Panc1 (cell line): ENCODE data around the gene CMTM3. TPM values are rescaled to one million over a fixed set of nuclear protein-coding genes. Genes with fewer than 3 reads are reported as not detected.

Experiments used
- ATAC-seq: fragments of 200-7000 bp; cut with Tn5 transposase; 2 replicates; pipeline ENCODE4 v1.9.1; 2020; ENCODE audit warnings: mild to moderate bottlenecking, moderate library complexity
- BruUV-seq: library from RNA; stranded (reverse); fragments of 400-500 nt; replicated peaks from 2 replicates; lab custom pipeline; 2021; lab: Mats Ljungman, UMichigan
- CTCF ChIA-PET: fragments of 300-600 bp; sonication (Branson Sonifier 250); formaldehyde crosslinking; loops from one replicate; lab custom pipeline; 2022; ENCODE audit warnings: antibody characterized with exemption; lab: Charles Lee
- POLR2A ChIA-PET: fragments of 300-600 bp; sonication (Branson Sonifier 250); formaldehyde crosslinking; loops from one replicate; lab custom pipeline; 2022; ENCODE audit warnings: antibody characterized with exemption; lab: Charles Lee
- DNase-seq: peaks from one replicate; pipeline ENCODE4 v3.0.0-alpha.2; 2010; ENCODE audit warnings: low read depth, low spot score
- H3K27ac ChIP-seq: 2 replicates; pipeline ENCODE4 v1.5.1; 2011; ENCODE audit warnings: mild to moderate bottlenecking, low read length, inconsistent platforms
- H3K27me3 ChIP-seq: fragments of 200-500 bp; sonication (Bioruptor generic); 2 replicates; pipeline ENCODE4 v1.6.0; 2014; ENCODE audit warnings: low read length, inconsistent platforms; ENCODE audit not compliant: control insufficient read depth, insufficient read depth
- H3K36me3 ChIP-seq: fragments of 200-500 bp; sonication (Bioruptor generic); 2 replicates; pipeline ENCODE4 v1.5.1; 2014; ENCODE audit warnings: inconsistent platforms, mild to moderate bottlenecking, low read length, moderate library complexity; ENCODE audit not compliant: control insufficient read depth, insufficient read depth
- H3K4me1 ChIP-seq: 2 replicates; pipeline ENCODE4 v1.5.1; 2011; ENCODE audit warnings: inconsistent platforms, mild to moderate bottlenecking, low read length, moderate library complexity; ENCODE audit not compliant: control insufficient read depth, insufficient read depth
- H3K4me3 ChIP-seq, 2 experiments: 2 replicates each; pipeline ENCODE4 v1.5.1; 2011 to 2012; ENCODE audit warnings: low read depth in 2 of 2, low read length in 2 of 2, mild to moderate bottlenecking in 2 of 2, inconsistent platforms in 1 of 2, moderate library complexity in 1 of 2
- H3K9me3 ChIP-seq: fragments of 200-500 bp; sonication (Bioruptor generic); 2 replicates; pipeline ENCODE4 v1.5.1; 2014; ENCODE audit warnings: low read depth, mild to moderate bottlenecking, inconsistent platforms, low read length, moderate library complexity; ENCODE audit not compliant: control insufficient read depth, insufficient read depth
- POLR2AphosphoS5 ChIP-seq: IDR thresholded peaks from 2 replicates; pipeline ENCODE4 v1.6.1; 2012; ENCODE audit warnings: mild to moderate bottlenecking, low read depth, low read length, moderate library complexity
- REST ChIP-seq, 2 experiments: IDR thresholded peaks; 2 replicates each; pipeline ENCODE4 v1.6.1; 2011 to 2012; ENCODE audit warnings: low read depth in 2 of 2, control low read depth in 1 of 2, low read length in 1 of 2, mild to moderate bottlenecking in 1 of 2, moderate library complexity in 1 of 2; ENCODE audit not compliant: insufficient read depth in 1 of 2
- SIN3A ChIP-seq: IDR thresholded peaks from 2 replicates; pipeline ENCODE4 v1.6.1; 2012; ENCODE audit warnings: low read depth, mild to moderate bottlenecking, low read length, moderate library complexity, borderline replicate concordance; ENCODE audit not compliant: insufficient read depth
- TCF7L2 ChIP-seq: IDR thresholded peaks from 2 replicates; pipeline ENCODE4 v1.6.1; 2011; ENCODE audit warnings: mild to moderate bottlenecking, low read depth, low read length, inconsistent platforms
- in situ Hi-C: cut with HindIII; loops from 2 replicates; pipeline ENCODE4 v1.10.0; 2016; ENCODE audit warnings: low sequenced_read_pairs, low pct_unique_long_range_greater_than_20kb
- intact Hi-C: fragments of 100-400 bp; cut with micrococcal nuclease; formaldehyde crosslinking; loops from one replicate; pipeline ENCODE4 v1.10.0; 2022; ENCODE audit not compliant: unreplicated experiment
- total RNA-seq: library from RNA; stranded (reverse); gene quantifications from one replicate; pipeline ENCODE4 v1.2.1, GENCODE V29; 2021; ENCODE audit not compliant: unreplicated experiment
- TF ChIP-seq, protein P1 (sequence below): fragments of 450-650 bp; IDR thresholded peaks from 2 replicates; pipeline ENCODE4 v1.5.1; 2017; ENCODE audit warnings: mild to moderate bottlenecking

Gene CMTM3
- total RNA-seq, 1 experiment from 2014 or later: 45.8 TPM

GRCh38 chr16:66572356-66572755, 32.1 kb upstream of the CMTM3 start:
- Histone ChIP-seq H3K9me3 (no peaks in the 10 kb centered on the region), H3K27ac (no peak overlapping the region), H3K27me3 (no peaks in the 10 kb centered on the region), H3K36me3 (no peaks in the 10 kb centered on the region), H3K4me1 (no peaks in the 10 kb centered on the region; the same call in 1 of the 2 replicates), H3K4me3 (no peak overlapping the region)
- in situ Hi-C loops (no loop called here), intact Hi-C loops (no loop called here)
- BruUV-seq: no TSS peak
- DNase-seq (no peak), ATAC-seq (0 out of 2 replicates have a peak, but pooled peaks have one; percentile 19)
- ChIA-PET CTCF (interaction anchor here (0.6 kb wide), 1 partner anchor 36 kb away, joined by 3 read pairs; no protein-coding TSS in a partner anchor), POLR2A (no interaction called here)
- TF ChIP-seq REST (IDR thresholded peaks at IDR 0.05; ENCODE audit: insufficient read depth in 1 of 2, low read depth in 2 of 2, low read length in 1 of 2): no peak
- no peak for TF ChIP-seq SIN3A
- TF ChIP-seq POLR2AphosphoS5: no peak
- TF ChIP-seq, protein P1, sequence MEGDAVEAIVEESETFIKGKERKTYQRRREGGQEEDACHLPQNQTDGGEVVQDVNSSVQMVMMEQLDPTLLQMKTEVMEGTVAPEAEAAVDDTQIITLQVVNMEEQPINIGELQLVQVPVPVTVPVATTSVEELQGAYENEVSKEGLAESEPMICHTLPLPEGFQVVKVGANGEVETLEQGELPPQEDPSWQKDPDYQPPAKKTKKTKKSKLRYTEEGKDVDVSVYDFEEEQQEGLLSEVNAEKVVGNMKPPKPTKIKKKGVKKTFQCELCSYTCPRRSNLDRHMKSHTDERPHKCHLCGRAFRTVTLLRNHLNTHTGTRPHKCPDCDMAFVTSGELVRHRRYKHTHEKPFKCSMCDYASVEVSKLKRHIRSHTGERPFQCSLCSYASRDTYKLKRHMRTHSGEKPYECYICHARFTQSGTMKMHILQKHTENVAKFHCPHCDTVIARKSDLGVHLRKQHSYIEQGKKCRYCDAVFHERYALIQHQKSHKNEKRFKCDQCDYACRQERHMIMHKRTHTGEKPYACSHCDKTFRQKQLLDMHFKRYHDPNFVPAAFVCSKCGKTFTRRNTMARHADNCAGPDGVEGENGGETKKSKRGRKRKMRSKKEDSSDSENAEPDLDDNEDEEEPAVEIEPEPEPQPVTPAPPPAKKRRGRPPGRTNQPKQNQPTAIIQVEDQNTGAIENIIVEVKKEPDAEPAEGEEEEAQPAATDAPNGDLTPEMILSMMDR: no peak
- no peak for TF ChIP-seq TCF7L2

- DNase-seq (no peak), ATAC-seq (no peak)
- Histone ChIP-seq H3K4me3 (no peak overlapping the region), H3K27me3 (no peaks in the 10 kb centered on the region), H3K4me1 (no peaks in the 10 kb centered on the region; the same call in 1 of the 2 replicates), H3K36me3 (no peaks in the 10 kb centered on the region), H3K27ac (no peak overlapping the region), H3K9me3 (no peaks in the 10 kb centered on the region)
- ChIA-PET CTCF (no interaction called here), POLR2A (no interaction called here)
- intact Hi-C loops (no loop called here), in situ Hi-C loops (no loop called here)
- TF ChIP-seq SIN3A (no peak), REST (IDR thresholded peaks at IDR 0.05; ENCODE audit: insufficient read depth in 1 of 2, low read depth in 2 of 2, low read length in 1 of 2) (no peak), TCF7L2 (no peak), POLR2AphosphoS5 (no peak)
- TF ChIP-seq, protein P1: no peak
- BruUV-seq: no TSS peak
These were observed 30.4 kb upstream of the CMTM3 start for GRCh38 chr16:66574081-66574480.
